ENCODE measurements around the gene ZNF541.
"Not testable (repeated sequence)": the region's sequence is repeated elsewhere in the genome, so short reads cannot be mapped to it uniquely, and the experiment has no call there.

The ZNF541 gene

GRCh38 chr19:47600246-47601179 lies 27.6 kb upstream of the ZNF541 start:
- Histone ChIP-seq H3K4me3 (ENCODE audit: insufficient read depth, low read depth, low read length, poor library complexity, severe bottlenecking) (peak overlapping the region; percentile 54), H3K27me3 (replicated peaks; ENCODE audit: control insufficient read depth, insufficient read depth, low read length, poor library complexity, severe bottlenecking) (no peaks in the 10 kb centered on the region), H3K4me1 (ENCODE audit: control insufficient read depth, insufficient read depth, low read length, poor library complexity, severe bottlenecking) (peaks cover 5% of the 10 kb centered on the region)

GRCh38 chr19:47599671-47600245 lies 26.8 kb upstream of the ZNF541 start:
- H3K27me3 ChIP-seq (replicated peaks; ENCODE audit: control insufficient read depth, insufficient read depth, low read length, poor library complexity, severe bottlenecking); H3K4me1 ChIP-seq (ENCODE audit: control insufficient read depth, insufficient read depth, low read length, poor library complexity, severe bottlenecking); H3K36me3 ChIP-seq (ENCODE audit: control insufficient read depth, insufficient read depth, low read length); DNase-seq; H3K9me3 ChIP-seq (ENCODE audit: control insufficient read depth, low read length): not testable (repeated sequence)
- Histone ChIP-seq H3K4me3 (ENCODE audit: insufficient read depth, low read depth, low read length, poor library complexity, severe bottlenecking) (peak overlapping the region; percentile 54), H3K27ac (ENCODE audit: insufficient read depth, low read length, poor library complexity, severe bottlenecking) (peak overlapping the region; percentile 71)

More at GRCh38 chr19:47600246-47601179, 27.6 kb upstream of the ZNF541 start:
- DNase-seq: peak; percentile 99
- H3K27ac ChIP-seq (ENCODE audit: insufficient read depth, low read length, poor library complexity, severe bottlenecking): peak overlapping the region; percentile 71
- H3K9me3 ChIP-seq (ENCODE audit: control insufficient read depth, low read length): no peaks in the 10 kb centered on the region
- H3K36me3 ChIP-seq (ENCODE audit: control insufficient read depth, insufficient read depth, low read length): no peaks in the 10 kb centered on the region

GRCh38 chr19:47598407-47599349 lies 25.7 kb upstream of the ZNF541 start:
- Histone ChIP-seq H3K4me3 (ENCODE audit: insufficient read depth, low read depth, low read length, poor library complexity, severe bottlenecking) (no peak overlapping the region), H3K4me1 (ENCODE audit: control insufficient read depth, insufficient read depth, low read length, poor library complexity, severe bottlenecking) (peaks cover 5% of the 10 kb centered on the region), H3K27ac (ENCODE audit: insufficient read depth, low read length, poor library complexity, severe bottlenecking) (no peak overlapping the region), H3K36me3 (ENCODE audit: control insufficient read depth, insufficient read depth, low read length) (no peaks in the 10 kb centered on the region), H3K9me3 (ENCODE audit: control insufficient read depth, low read length) (no peaks in the 10 kb centered on the region), H3K27me3 (replicated peaks; ENCODE audit: control insufficient read depth, insufficient read depth, low read length, poor library complexity, severe bottlenecking) (no peaks in the 10 kb centered on the region)
- no peak for DNase-seq

- no peaks in the 10 kb centered on the region for H3K36me3 ChIP-seq (ENCODE audit: control insufficient read depth, insufficient read depth, low read length)
- no peaks in the 10 kb centered on the region for H3K27me3 ChIP-seq (replicated peaks; ENCODE audit: control insufficient read depth, insufficient read depth, low read length, poor library complexity, severe bottlenecking)
- no peak for DNase-seq
- no peaks in the 10 kb centered on the region for H3K9me3 ChIP-seq (ENCODE audit: control insufficient read depth, low read length)
- H3K27ac ChIP-seq (ENCODE audit: insufficient read depth, low read length, poor library complexity, severe bottlenecking): no peak overlapping the region
- H3K4me3 ChIP-seq (ENCODE audit: insufficient read depth, low read depth, low read length, poor library complexity, severe bottlenecking): no peak overlapping the region
- H3K4me1 ChIP-seq (ENCODE audit: control insufficient read depth, insufficient read depth, low read length, poor library complexity, severe bottlenecking): peaks cover 5% of the 10 kb centered on the region
Measured at GRCh38 chr19:47595944-47596343, 23.0 kb upstream of the ZNF541 start.

- no peak overlapping the region for H3K4me3 ChIP-seq (ENCODE audit: insufficient read depth, low read depth, low read length, poor library complexity, severe bottlenecking)
- H3K9me3 ChIP-seq (ENCODE audit: control insufficient read depth, low read length): no peaks in the 10 kb centered on the region
- H3K27me3 ChIP-seq (replicated peaks; ENCODE audit: control insufficient read depth, insufficient read depth, low read length, poor library complexity, severe bottlenecking): no peaks in the 10 kb centered on the region
- DNase-seq: no peak
- H3K36me3 ChIP-seq (ENCODE audit: control insufficient read depth, insufficient read depth, low read length): no peaks in the 10 kb centered on the region
- H3K27ac ChIP-seq (ENCODE audit: insufficient read depth, low read length, poor library complexity, severe bottlenecking): no peak overlapping the region
- H3K4me1 ChIP-seq (ENCODE audit: control insufficient read depth, insufficient read depth, low read length, poor library complexity, severe bottlenecking): no peaks in the 10 kb centered on the region
Measured at GRCh38 chr19:47593860-47594259, 20.9 kb upstream of the ZNF541 start.

GRCh38 chr19:47589824-47590223 lies 16.9 kb upstream of the ZNF541 start:
- H3K27ac ChIP-seq (ENCODE audit: insufficient read depth, low read length, poor library complexity, severe bottlenecking): no peak overlapping the region
- no peaks in the 10 kb centered on the region for H3K27me3 ChIP-seq (replicated peaks; ENCODE audit: control insufficient read depth, insufficient read depth, low read length, poor library complexity, severe bottlenecking)
- no peaks in the 10 kb centered on the region for H3K36me3 ChIP-seq (ENCODE audit: control insufficient read depth, insufficient read depth, low read length)
- H3K9me3 ChIP-seq (ENCODE audit: control insufficient read depth, low read length): no peaks in the 10 kb centered on the region
- no peak overlapping the region for H3K4me3 ChIP-seq (ENCODE audit: insufficient read depth, low read depth, low read length, poor library complexity, severe bottlenecking)
- no peaks in the 10 kb centered on the region for H3K4me1 ChIP-seq (ENCODE audit: control insufficient read depth, insufficient read depth, low read length, poor library complexity, severe bottlenecking)
- no peak for DNase-seq

- Histone ChIP-seq H3K4me3 (ENCODE audit: insufficient read depth, low read depth, low read length, poor library complexity, severe bottlenecking) (no peak overlapping the region), H3K27ac (ENCODE audit: insufficient read depth, low read length, poor library complexity, severe bottlenecking) (no peak overlapping the region), H3K27me3 (replicated peaks; ENCODE audit: control insufficient read depth, insufficient read depth, low read length, poor library complexity, severe bottlenecking) (no peaks in the 10 kb centered on the region), H3K9me3 (ENCODE audit: control insufficient read depth, low read length) (no peaks in the 10 kb centered on the region), H3K36me3 (ENCODE audit: control insufficient read depth, insufficient read depth, low read length) (no peaks in the 10 kb centered on the region), H3K4me1 (ENCODE audit: control insufficient read depth, insufficient read depth, low read length, poor library complexity, severe bottlenecking) (peaks cover 1% of the 10 kb centered on the region)
- DNase-seq: no peak
Measured at GRCh38 chr19:47587295-47587694, 14.3 kb upstream of the ZNF541 start.

- H3K27ac ChIP-seq (ENCODE audit: insufficient read depth, low read length, poor library complexity, severe bottlenecking); DNase-seq; H3K9me3 ChIP-seq (ENCODE audit: control insufficient read depth, low read length); H3K36me3 ChIP-seq (ENCODE audit: control insufficient read depth, insufficient read depth, low read length); H3K27me3 ChIP-seq (replicated peaks; ENCODE audit: control insufficient read depth, insufficient read depth, low read length, poor library complexity, severe bottlenecking); H3K4me3 ChIP-seq (ENCODE audit: insufficient read depth, low read depth, low read length, poor library complexity, severe bottlenecking): not testable (repeated sequence)
- peaks cover 19% of the 10 kb centered on the region for H3K4me1 ChIP-seq (ENCODE audit: control insufficient read depth, insufficient read depth, low read length, poor library complexity, severe bottlenecking)
Measured at GRCh38 chr19:47583161-47583560, 10.2 kb upstream of the ZNF541 start.

- Histone ChIP-seq H3K36me3 (ENCODE audit: control insufficient read depth, insufficient read depth, low read length) (no peaks in the 10 kb centered on the region), H3K4me3 (ENCODE audit: insufficient read depth, low read depth, low read length, poor library complexity, severe bottlenecking) (peak overlapping the region; percentile 22), H3K9me3 (ENCODE audit: control insufficient read depth, low read length) (no peaks in the 10 kb centered on the region), H3K4me1 (ENCODE audit: control insufficient read depth, insufficient read depth, low read length, poor library complexity, severe bottlenecking) (peaks cover 22% of the 10 kb centered on the region), H3K27ac (ENCODE audit: insufficient read depth, low read length, poor library complexity, severe bottlenecking) (no peak overlapping the region), H3K27me3 (replicated peaks; ENCODE audit: control insufficient read depth, insufficient read depth, low read length, poor library complexity, severe bottlenecking) (no peaks in the 10 kb centered on the region)
- DNase-seq: no peak
Measured at GRCh38 chr19:47582320-47582909, 9.5 kb upstream of the ZNF541 start.

Data from effector memory CD4-positive, alpha-beta T cell (primary cell).